AG09309 (cell line): ENCODE results near the gene HLA-B.
"Not testable (repeated sequence)": the region's sequence is repeated elsewhere in the genome, so short reads cannot be mapped to it uniquely, and the experiment has no call there.

Experiments
- DNase-seq: peaks from one replicate; pipeline ENCODE4 v3.0.0-alpha.2; 2010; ENCODE audit warnings: low read depth
- H3K4me3 ChIP-seq: 2 replicates; pipeline ENCODE4 v1.5.1; 2011; ENCODE audit warnings: mild to moderate bottlenecking, low read depth, low read length, moderate library complexity; ENCODE audit not compliant: control insufficient read depth
- TF ChIP-seq, protein P1 (sequence below): IDR thresholded peaks from 2 replicates; pipeline ENCODE4 v1.5.1; 2011; ENCODE audit warnings: mild to moderate bottlenecking, low read depth, low read length, inconsistent platforms; ENCODE audit not compliant: insufficient read depth, control insufficient read depth; ENCODE audit errors: missing control alignments

Gene HLA-B

DNA sequence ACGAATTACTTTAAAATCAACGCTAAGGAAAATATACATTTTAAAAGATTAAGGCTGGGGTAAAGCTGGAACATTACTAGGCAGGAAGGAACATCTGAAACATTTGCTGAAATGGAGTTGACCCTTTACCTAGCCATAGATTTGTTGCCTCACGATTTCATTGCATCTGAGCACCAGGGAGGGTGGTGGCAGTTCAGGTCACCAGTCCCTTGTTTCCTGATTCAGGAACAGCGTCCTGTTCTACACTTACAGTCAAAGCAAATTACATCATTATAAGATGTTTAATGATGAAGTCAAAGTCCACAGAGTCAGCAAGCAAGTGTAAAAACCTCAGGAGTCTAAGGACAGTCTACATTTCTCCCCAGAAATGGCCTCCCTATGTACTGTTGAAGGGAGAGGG is 37.4 kb upstream of the HLA-B start:
- H3K4me3 ChIP-seq, result no peak overlapping the region
- TF ChIP-seq, protein P1, sequence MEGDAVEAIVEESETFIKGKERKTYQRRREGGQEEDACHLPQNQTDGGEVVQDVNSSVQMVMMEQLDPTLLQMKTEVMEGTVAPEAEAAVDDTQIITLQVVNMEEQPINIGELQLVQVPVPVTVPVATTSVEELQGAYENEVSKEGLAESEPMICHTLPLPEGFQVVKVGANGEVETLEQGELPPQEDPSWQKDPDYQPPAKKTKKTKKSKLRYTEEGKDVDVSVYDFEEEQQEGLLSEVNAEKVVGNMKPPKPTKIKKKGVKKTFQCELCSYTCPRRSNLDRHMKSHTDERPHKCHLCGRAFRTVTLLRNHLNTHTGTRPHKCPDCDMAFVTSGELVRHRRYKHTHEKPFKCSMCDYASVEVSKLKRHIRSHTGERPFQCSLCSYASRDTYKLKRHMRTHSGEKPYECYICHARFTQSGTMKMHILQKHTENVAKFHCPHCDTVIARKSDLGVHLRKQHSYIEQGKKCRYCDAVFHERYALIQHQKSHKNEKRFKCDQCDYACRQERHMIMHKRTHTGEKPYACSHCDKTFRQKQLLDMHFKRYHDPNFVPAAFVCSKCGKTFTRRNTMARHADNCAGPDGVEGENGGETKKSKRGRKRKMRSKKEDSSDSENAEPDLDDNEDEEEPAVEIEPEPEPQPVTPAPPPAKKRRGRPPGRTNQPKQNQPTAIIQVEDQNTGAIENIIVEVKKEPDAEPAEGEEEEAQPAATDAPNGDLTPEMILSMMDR, result no peak
- DNase-seq, result no peak

DNA sequence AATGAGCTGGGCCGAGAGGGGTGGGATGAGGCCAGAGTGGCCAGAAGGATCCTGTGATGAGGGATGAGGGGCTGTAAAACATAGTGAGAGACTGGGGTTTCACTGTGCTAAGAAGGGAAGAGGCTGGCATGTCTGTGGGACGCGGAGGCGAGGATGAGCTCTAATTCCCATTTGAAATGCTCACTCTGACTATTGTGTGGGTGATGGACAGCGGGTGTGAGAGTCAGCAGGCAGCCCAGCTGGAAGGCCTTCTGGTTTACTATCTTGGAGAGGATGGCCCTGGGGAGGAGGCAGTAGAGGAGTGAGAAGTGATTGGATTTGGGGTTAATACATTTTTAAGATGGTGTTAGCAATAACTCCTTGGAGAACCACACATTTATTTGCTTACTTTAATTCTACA is 37.0 kb upstream of the HLA-B start:
- TF ChIP-seq, protein P1, result no peak
- DNase-seq, result no peak
- no peak overlapping the region for H3K4me3 ChIP-seq

DNA sequence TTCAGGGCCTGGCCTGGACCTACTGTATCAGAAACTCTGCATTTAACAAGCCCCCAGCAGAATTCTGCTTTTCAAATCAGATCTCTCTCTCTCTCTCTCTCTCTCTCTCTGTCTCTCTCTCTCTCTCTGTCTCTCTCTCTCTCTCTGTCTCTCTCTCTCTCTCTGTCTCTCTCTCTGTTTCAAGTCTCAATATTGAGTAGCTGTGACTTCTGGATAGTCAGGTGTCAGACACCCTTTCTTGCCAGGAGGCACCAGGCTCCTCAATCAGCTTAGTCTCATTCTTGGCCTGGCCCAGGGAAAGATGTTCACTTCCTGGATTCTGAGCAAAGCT is 32.8 kb upstream of the HLA-B start:
- not testable (repeated sequence) for DNase-seq

DNA sequence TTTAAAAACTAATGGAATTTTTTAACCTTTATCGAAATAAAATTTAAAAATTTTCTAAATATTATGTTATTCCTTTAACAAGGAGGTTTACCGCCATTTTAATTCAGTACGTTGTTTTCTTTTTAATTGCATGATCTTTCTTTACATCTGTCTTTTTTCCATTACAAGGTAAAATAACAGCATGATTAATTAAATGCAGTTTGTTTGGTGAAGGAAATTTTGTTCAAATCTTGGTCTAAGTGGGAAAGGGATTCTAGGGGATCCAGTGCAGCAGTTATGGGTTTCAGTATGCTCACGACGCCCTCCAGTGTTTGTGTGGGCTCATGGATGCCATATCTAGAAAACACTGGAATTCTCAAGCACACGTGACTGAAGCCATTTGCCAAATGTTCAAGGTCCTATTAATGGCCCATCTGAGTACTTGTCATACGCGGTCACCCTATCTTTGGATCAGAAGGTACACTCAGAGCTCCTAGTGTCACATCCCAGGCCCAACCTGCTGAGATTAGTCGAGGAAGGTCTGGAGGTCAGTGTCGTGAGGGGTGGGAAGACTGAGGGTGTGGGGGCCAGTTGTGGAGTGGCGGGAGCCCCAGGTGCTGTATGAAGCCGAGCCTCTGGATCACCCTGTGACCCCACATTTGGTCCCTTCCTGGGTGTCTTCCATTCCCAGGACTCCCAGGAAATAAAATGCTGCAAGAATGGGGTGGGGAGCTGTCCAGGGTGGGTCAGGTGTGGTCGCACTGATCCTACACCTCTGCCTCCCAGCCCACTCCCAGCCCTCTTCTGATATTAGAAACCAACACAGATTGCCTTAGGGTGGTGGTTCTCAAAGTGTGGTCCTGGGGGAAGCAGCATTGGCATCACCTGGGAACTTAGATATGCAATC is 32.2 kb upstream of the HLA-B start:
- H3K4me3 ChIP-seq, DNase-seq: not testable (repeated sequence)

More for the DNA sequence above, 32.8 kb upstream of the HLA-B start:
- H3K4me3 ChIP-seq, result not testable (repeated sequence)

DNA sequence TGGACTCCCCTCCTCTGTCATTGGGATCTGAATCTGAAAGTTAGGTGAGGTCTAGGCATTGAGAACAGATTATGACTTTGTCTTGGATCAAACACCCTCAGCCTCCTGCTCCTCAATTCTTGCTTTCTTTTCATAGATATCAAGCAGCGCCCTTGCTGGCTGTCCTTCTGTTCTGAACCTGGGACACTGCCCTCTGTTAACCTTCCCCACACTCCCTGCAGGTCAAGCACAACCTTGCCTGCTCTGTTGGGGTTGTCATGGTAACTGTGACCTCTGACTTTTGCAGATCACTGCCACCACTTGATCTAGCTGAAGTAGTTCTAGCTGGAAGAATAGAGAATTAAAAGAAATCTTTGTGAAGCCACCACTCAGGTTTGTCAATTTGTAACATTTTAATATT is 30.0 kb upstream of the HLA-B start:
- TF ChIP-seq, protein P1, result no peak
- H3K4me3 ChIP-seq, result no peak overlapping the region
- no peak for DNase-seq

DNA sequence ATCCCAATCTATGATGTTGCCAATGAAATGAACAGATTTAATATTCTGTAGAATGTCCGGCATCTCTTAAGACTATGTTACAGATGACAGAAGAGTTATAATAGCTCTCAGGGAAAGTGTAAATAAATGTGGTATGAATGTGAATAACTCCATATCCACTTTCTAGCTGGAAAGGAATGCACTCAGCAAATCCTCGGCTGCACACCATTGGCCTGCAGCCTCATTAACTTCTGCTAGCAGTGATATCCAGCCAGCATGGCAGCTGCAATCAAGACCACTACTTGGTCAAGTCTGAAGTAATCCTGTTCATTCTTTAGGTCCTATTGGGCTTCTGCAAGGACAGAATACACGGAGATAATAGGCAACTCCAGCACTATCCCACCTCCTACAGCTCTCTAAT is 29.1 kb upstream of the HLA-B start:
- no peak overlapping the region for H3K4me3 ChIP-seq
- no peak for DNase-seq
- TF ChIP-seq, protein P1, result no peak

DNA sequence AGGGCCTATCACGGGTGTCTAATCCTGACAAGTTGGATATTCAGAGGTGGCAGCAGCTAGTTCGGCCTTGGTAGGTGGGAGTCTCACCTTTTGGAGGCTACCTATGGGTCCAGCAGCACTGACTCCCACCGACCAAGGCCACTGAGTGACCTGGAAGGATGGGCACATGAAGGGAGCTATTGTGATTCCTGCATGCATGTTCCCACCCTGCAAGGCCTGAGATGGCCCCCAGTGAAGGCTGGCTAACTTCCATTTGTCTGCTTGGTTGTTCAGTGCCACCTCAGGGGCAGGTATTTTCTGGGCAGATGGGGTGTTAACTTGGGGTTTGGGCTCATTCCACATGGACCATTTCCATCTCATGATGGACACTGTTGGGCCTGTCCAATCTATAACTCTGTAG is 28.1 kb upstream of the HLA-B start:
- TF ChIP-seq, protein P1, result no peak
- no peak for DNase-seq

DNA sequence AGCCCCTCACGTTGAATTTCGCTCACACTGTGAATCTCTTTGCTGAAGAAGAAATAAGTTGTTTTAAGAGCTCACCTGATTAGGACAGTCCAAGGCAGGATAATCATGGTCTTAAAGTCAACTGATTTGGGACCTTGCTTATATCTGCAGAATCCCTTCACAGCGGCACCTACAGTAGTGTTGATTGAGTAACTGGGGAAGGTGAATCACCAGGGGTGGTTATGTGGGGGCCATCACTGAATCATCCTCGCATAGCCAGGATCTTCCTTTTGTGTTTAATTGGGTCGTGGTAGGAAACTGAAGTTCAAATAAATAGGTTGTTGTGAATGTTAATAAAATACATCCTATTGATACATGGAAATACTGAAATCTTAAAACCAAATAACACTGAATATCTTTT is 26.2 kb upstream of the HLA-B start:
- DNase-seq, result no peak
- no peak overlapping the region for H3K4me3 ChIP-seq
- TF ChIP-seq, protein P1, result no peak

More for the DNA sequence above, 28.1 kb upstream of the HLA-B start:
- H3K4me3 ChIP-seq, result no peak overlapping the region
